Natural killer cell (primary cell): ENCODE measurements around the gene ETNK2. TPM values are rescaled to one million over a fixed set of nuclear protein-coding genes. Genes with fewer than 3 reads are reported as not detected.

ENCODE experiments used
- ATAC-seq, 3 donors: fragments of 150-1000 bp in 2 of 3; fragments of 200-7000 bp in 1 of 3; cut with Tn5 transposase; 1 replicate in 1 of 3; 2 replicates in 2 of 3; pipeline ENCODE4 v1.10.0; 2021; ENCODE audit warnings: mild to moderate bottlenecking in 2 of 3, moderate library complexity in 2 of 3
- DNase-seq, 2 donors: peaks; one replicate each; pipeline versions ENCODE4 v3.0.0 to v3.0.0-alpha.2; 2013 to 2021; ENCODE audit warnings: mixed read lengths in 1 of 2
- H3K27ac ChIP-seq: one replicate; pipeline ENCODE4 v1.5.1; 2013; ENCODE audit warnings: mild to moderate bottlenecking, low read length
- H3K27me3 ChIP-seq: one replicate; pipeline ENCODE4 v1.6.1; 2013; ENCODE audit warnings: low read length; ENCODE audit not compliant: control insufficient read depth, insufficient read depth
- H3K36me3 ChIP-seq: one replicate; pipeline ENCODE4 v1.6.1; 2013; ENCODE audit warnings: low read length; ENCODE audit not compliant: control insufficient read depth, insufficient read depth
- H3K4me1 ChIP-seq: one replicate; pipeline ENCODE4 v1.6.1; 2013; ENCODE audit warnings: low read length; ENCODE audit not compliant: control insufficient read depth, insufficient read depth
- H3K4me3 ChIP-seq: one replicate; pipeline ENCODE4 v1.5.1; 2013; ENCODE audit warnings: low read length
- H3K9me3 ChIP-seq: one replicate; pipeline ENCODE4 v1.6.1; 2013; ENCODE audit warnings: low read length; ENCODE audit not compliant: control insufficient read depth, insufficient read depth
- H3K27ac Mint-ChIP-seq, 2 donors: one replicate each; pipeline ENCODE4 v1.8.0; 2022; ENCODE audit warnings: mild to moderate bottlenecking in 2 of 2, mixed read lengths in 2 of 2, moderate library complexity in 1 of 2
- H3K27me3 Mint-ChIP-seq, 2 donors: one replicate each; pipeline ENCODE4 v1.8.0; 2022; ENCODE audit warnings: low read depth in 2 of 2, mixed read lengths in 2 of 2
- H3K36me3 Mint-ChIP-seq: one replicate; pipeline ENCODE4 v1.8.0; 2022; ENCODE audit warnings: mixed read lengths
- H3K4me1 Mint-ChIP-seq, 2 donors: one replicate each; pipeline ENCODE4 v1.8.0; 2022; ENCODE audit warnings: mixed read lengths in 2 of 2
- H3K4me3 Mint-ChIP-seq: one replicate; pipeline ENCODE4 v1.8.0; 2022; ENCODE audit warnings: mild to moderate bottlenecking, moderate library complexity, mixed read lengths
- H3K9me3 Mint-ChIP-seq, 2 donors: one replicate each; pipeline ENCODE4 v1.8.0; 2022; ENCODE audit warnings: mixed read lengths in 2 of 2
- CTCF ChIP-seq: fragments of 200-600 bp; IDR thresholded peaks from one replicate; pipeline ENCODE4 v1.8.0; 2022; ENCODE audit warnings: antibody characterized with exemption
- WGBS: methylation state at CpG from one replicate; pipeline ENCODE4 v1.1.7; 2013; ENCODE audit warnings: missing lambda C conversion rate; ENCODE audit not compliant: insufficient coverage; 5-methylcytosine and 5-hydroxymethylcytosine counted together
- intact Hi-C: fragments of 100-400 bp; cut with micrococcal nuclease; formaldehyde crosslinking; loops from one replicate; pipeline ENCODE4 v1.14.2; 2022
- total RNA-seq, 4 donors: library from RNA; stranded (reverse); fragments of 120-200 nt in 1 of 4; gene quantifications; one replicate each; pipeline versions ENCODE4 v1.2.3 to v1.2.4, GENCODE V29; 2013 to 2022

ETNK2 gene
- total RNA-seq, 3 donors from 2014 or later (not counting 1 experiment from before 2014, with no cell fraction given) = 5.1 to 5.8 (median 5.5) TPM

DNA sequence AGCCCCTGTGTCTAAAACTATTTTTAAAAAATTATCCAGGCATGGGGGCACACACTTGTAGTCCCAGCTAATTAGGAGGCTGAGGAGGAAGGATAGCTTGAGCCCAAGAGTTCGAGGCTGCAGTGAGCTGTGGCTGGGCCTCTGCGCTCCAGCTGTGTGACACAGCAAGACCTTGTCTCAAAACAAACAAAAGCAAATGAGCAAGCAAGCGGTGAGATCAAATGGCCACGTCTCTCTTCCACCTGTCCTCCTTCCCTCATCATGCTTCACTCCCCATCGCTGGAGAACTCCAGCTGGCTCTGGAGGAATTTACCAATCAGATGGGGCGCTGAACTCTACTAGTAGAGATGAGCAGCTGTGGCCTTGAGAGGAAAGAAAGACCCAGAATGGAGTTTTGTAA lies 28.3 kb upstream of the ETNK2 start:
- H3K27ac ChIP-seq = no peak overlapping the region
- H3K4me1 Mint-ChIP-seq = no peaks in the 10 kb centered on the region
- no peaks in the 10 kb centered on the region for H3K9me3 Mint-ChIP-seq
- ATAC-seq (no peak), DNase-seq (no peak)
- H3K9me3 ChIP-seq = no peaks in the 10 kb centered on the region
- H3K27me3 Mint-ChIP-seq = peaks cover 0 to 12% of the 10 kb centered on the region in 2 donors
- 75% methylated on average over 6 of the region's 6 CpGs for WGBS
- H3K27ac Mint-ChIP-seq = no peak overlapping the region
- no peak for TF ChIP-seq CTCF
- no peak overlapping the region for H3K4me3 ChIP-seq
- H3K27me3 ChIP-seq = no peaks in the 10 kb centered on the region
- no peak overlapping the region for H3K4me3 Mint-ChIP-seq
- no peaks in the 10 kb centered on the region for H3K36me3 ChIP-seq
- H3K4me1 ChIP-seq = no peaks in the 10 kb centered on the region
- intact Hi-C loops = no loop called here
- H3K36me3 Mint-ChIP-seq = no peaks in the 10 kb centered on the region

GRCh38 chr1:204178487-204179281 lies 26.8 kb upstream of the ETNK2 start:
- H3K36me3 Mint-ChIP-seq = no peaks in the 10 kb centered on the region
- H3K9me3 Mint-ChIP-seq = no peaks in the 10 kb centered on the region
- WGBS = 85% methylated on average over 7 of the region's 7 CpGs

DNA sequence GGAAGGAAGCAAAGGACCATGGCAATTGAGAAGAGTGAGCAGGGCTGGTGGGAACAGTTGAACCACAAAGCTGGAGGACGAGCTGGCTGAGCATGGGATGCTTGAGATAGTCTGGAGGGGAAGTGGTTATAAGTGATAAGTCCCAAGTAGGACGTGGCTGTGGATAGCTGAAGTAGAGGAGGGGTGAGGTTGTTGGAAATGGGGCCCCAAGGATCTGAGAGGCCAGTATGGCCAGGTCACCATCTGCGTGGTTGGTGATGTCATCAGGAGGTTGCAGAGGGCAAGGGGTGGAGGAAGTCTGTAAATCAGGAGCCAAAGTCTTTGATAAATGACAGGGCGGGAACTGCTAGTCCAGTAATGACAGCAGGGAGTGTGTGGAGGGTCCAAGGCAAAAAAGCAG lies 25.3 kb upstream of the ETNK2 start:
- no peaks in the 10 kb centered on the region for H3K36me3 ChIP-seq
- 29% methylated on average over 4 of the region's 4 CpGs for WGBS
- H3K27ac ChIP-seq = no peak overlapping the region
- H3K9me3 ChIP-seq = peaks cover 10% of the 10 kb centered on the region
- no peaks in the 10 kb centered on the region for H3K27me3 ChIP-seq
- Mint-ChIP-seq H3K27me3 (peaks cover 0 to 5% of the 10 kb centered on the region in 2 donors), H3K9me3 (no peaks in the 10 kb centered on the region), H3K4me1 (no peaks in the 10 kb centered on the region), H3K36me3 (no peaks in the 10 kb centered on the region), H3K4me3 (no peak overlapping the region), H3K27ac (no peak overlapping the region)
- TF ChIP-seq CTCF = no peak
- DNase-seq = no peak
- H3K4me3 ChIP-seq = no peak overlapping the region
- H3K4me1 ChIP-seq = no peaks in the 10 kb centered on the region
- ATAC-seq = no peak
- intact Hi-C loops = no loop called here

More at GRCh38 chr1:204178487-204179281, 26.8 kb upstream of the ETNK2 start:
- Histone ChIP-seq H3K27ac (no peak overlapping the region), H3K9me3 (no peaks in the 10 kb centered on the region), H3K36me3 (no peaks in the 10 kb centered on the region), H3K4me1 (no peaks in the 10 kb centered on the region), H3K4me3 (no peak overlapping the region), H3K27me3 (no peaks in the 10 kb centered on the region)
- intact Hi-C loops = no loop called here
- no peak for TF ChIP-seq CTCF
- Mint-ChIP-seq H3K27ac (no peak overlapping the region), H3K4me3 (no peak overlapping the region), H3K27me3 (peaks cover 0 to 2% of the 10 kb centered on the region in 2 donors), H3K4me1 (no peaks in the 10 kb centered on the region)
- DNase-seq = no peak
- ATAC-seq = no peak

DNA sequence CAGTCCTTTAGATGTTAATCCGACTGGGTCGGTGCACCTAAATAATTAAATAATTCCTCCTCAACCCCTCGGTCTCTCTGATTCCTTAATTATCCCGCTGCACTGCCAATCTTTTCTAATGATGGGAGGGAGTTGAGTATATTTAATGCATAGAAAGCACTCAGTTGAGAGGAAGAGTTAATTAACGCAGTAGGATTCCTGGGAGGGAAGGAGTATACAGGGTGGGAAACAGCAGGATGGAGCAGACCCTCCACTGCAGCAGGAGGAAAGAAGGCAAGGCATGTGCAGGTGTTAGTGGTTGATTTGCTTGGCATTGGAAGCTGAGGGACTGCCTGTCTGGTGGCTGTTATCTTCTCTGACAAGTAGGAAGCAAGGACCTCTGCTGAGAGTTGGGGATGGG lies 24.2 kb upstream of the ETNK2 start:
- Histone ChIP-seq H3K9me3 (peaks cover 10% of the 10 kb centered on the region), H3K4me1 (no peaks in the 10 kb centered on the region), H3K36me3 (no peaks in the 10 kb centered on the region), H3K27ac (no peak overlapping the region), H3K4me3 (no peak overlapping the region), H3K27me3 (no peaks in the 10 kb centered on the region)
- intact Hi-C loops = no loop called here
- no peaks in the 10 kb centered on the region for H3K9me3 Mint-ChIP-seq
- 95% methylated on average over 3 of the region's 5 CpGs for WGBS
- TF ChIP-seq CTCF = no peak
- no peaks in the 10 kb centered on the region for H3K4me1 Mint-ChIP-seq
- no peak overlapping the region for H3K27ac Mint-ChIP-seq
- H3K27me3 Mint-ChIP-seq = peaks cover 0 to 5% of the 10 kb centered on the region in 2 donors
- ATAC-seq (no peak), DNase-seq (no peak)
- H3K4me3 Mint-ChIP-seq = no peak overlapping the region
- peaks cover 7% of the 10 kb centered on the region for H3K36me3 Mint-ChIP-seq
